Left ventricle myocardium inferior (tissue), 1 donor: ENCODE results near the gene GPR32. TPM values are rescaled to one million over a fixed set of nuclear protein-coding genes. Genes with fewer than 3 reads are reported as not detected.
"Not testable (repeated sequence)": the region's sequence is repeated elsewhere in the genome, so short reads cannot be mapped to it uniquely, and the experiment has no call there.

Experiments used
- DNase-seq: peaks from one replicate; pipeline ENCODE4 v3.0.0-alpha.2; 2020
- H3K27ac ChIP-seq: fragments of 200-600 bp; replicated peaks from 2 replicates; pipeline ENCODE4 v1.8.0; 2021
- H3K27me3 ChIP-seq: fragments of 200-600 bp; 2 replicates; pipeline ENCODE4 v1.8.0; 2021; ENCODE audit warnings: low read depth
- H3K36me3 ChIP-seq: fragments of 200-600 bp; 2 replicates; pipeline ENCODE4 v1.8.0; 2021
- H3K4me1 ChIP-seq: fragments of 200-600 bp; 2 replicates; pipeline ENCODE4 v1.8.0; 2021
- H3K4me3 ChIP-seq: fragments of 200-600 bp; 2 replicates; pipeline ENCODE4 v1.8.0; 2021; ENCODE audit warnings: mild to moderate bottlenecking, moderate library complexity
- H3K9me3 ChIP-seq: fragments of 200-600 bp; replicated peaks from 2 replicates; pipeline ENCODE4 v1.8.0; 2021
- CTCF ChIP-seq: fragments of 200-600 bp; IDR thresholded peaks from 2 replicates; pipeline ENCODE4 v1.8.0; 2021; ENCODE audit warnings: antibody characterized with exemption, mild to moderate bottlenecking, borderline replicate concordance
- intact Hi-C: fragments of 100-400 bp; cut with micrococcal nuclease; formaldehyde crosslinking; loops from one replicate; pipeline ENCODE4 v1.11.0; 2022
- total RNA-seq: library from RNA; stranded (reverse); fragmentation: NEBNext Ultra II Directional; extraction: Animal tissue kit (Norgen Biotek cat#: 25700); gene quantifications from one replicate; pipeline ENCODE4 v1.2.1, GENCODE V29; 2021
- donor health status: DM: no; HTN: yes; CAD: no; lungs with severe emphysema.

Gene GPR32
- total RNA-seq, 1 donor from 2014 or later, result not detected

- Histone ChIP-seq H3K4me3 (no peak overlapping the region), H3K27ac (no peak overlapping the region), H3K36me3 (no peaks in the 10 kb centered on the region), H3K4me1 (peaks cover 11% of the 10 kb centered on the region), H3K27me3 (peaks cover 25% of the 10 kb centered on the region), H3K9me3 (no peaks in the 10 kb centered on the region)
- TF ChIP-seq CTCF, result no peak
- intact Hi-C loops, result no loop called here
- DNase-seq, result no peak
Observed at GRCh38 chr19:50808856-50809255, 38.6 kb downstream of the GPR32 start.

DNA sequence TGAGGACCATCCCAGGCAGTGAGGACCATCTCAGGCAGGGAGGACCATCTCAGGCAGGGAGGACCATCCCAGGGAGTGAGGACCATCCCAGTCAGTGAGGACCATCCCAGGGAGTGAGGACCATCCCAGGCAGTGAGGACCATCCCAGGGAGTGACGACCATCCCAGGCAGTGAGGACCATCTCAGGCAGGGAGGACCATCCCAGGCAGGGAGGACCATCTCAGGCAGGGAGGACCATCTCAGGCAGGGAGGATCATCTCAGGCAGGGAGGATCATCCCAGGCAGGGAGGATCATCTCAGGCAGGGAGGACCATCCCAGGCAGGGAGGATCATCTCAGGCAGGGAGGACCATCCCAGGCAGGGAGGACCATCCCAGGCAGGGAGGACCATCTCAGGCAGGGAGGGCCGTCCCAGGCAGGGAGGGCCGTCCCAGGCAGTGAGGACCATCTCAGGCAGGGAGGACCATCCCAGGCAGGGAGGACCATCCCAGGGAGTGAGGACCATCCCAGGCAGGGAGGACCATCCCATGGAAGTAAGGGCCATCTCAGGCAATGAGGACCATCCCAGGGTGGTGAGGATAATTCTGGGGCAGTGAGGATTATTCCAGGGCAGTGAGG, 41.5 kb downstream of the GPR32 start:
- H3K9me3 ChIP-seq, H3K27ac ChIP-seq, H3K4me1 ChIP-seq, H3K4me3 ChIP-seq, H3K36me3 ChIP-seq, DNase-seq, intact Hi-C loops: not testable (repeated sequence)
- H3K27me3 ChIP-seq, result peaks cover 54% of the 10 kb centered on the region

- DNase-seq, result no peak
- intact Hi-C loops, result no loop called here
- Histone ChIP-seq H3K36me3 (no peaks in the 10 kb centered on the region), H3K4me3 (no peak overlapping the region), H3K27me3 (peaks cover 61% of the 10 kb centered on the region), H3K9me3 (no peaks in the 10 kb centered on the region), H3K27ac (no peak overlapping the region), H3K4me1 (no peaks in the 10 kb centered on the region)
- no peak for TF ChIP-seq CTCF
Observed at GRCh38 chr19:50812474-50812873, 42.2 kb downstream of the GPR32 start.

DNA sequence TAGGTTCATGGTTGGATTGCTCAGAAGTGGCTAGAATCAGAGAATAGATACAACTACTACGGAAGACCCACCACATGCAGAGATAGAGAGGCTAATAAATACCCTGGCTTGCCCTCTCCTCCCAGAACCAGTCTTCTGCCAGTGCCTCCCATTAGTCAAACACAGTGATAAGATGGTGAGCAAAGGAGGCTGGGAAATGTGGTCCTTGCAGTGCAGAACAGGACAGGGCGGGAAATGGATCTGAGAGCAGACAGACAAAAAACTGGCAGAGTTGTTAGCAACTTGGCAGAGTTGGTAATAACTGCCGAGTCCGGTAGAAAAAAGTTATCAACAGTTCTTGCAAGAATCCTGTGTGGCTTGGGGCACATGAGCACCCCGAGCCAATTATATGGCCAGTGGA, 44.6 kb downstream of the GPR32 start:
- no peak overlapping the region for H3K4me3 ChIP-seq
- no peak for DNase-seq
- H3K27ac ChIP-seq, result no peak overlapping the region
- H3K9me3 ChIP-seq, result no peaks in the 10 kb centered on the region
- H3K36me3 ChIP-seq, result no peaks in the 10 kb centered on the region
- H3K4me1 ChIP-seq, result peaks cover 7% of the 10 kb centered on the region
- peaks cover 85% of the 10 kb centered on the region for H3K27me3 ChIP-seq
- no peak for TF ChIP-seq CTCF
- intact Hi-C loops, result no loop called here

DNA sequence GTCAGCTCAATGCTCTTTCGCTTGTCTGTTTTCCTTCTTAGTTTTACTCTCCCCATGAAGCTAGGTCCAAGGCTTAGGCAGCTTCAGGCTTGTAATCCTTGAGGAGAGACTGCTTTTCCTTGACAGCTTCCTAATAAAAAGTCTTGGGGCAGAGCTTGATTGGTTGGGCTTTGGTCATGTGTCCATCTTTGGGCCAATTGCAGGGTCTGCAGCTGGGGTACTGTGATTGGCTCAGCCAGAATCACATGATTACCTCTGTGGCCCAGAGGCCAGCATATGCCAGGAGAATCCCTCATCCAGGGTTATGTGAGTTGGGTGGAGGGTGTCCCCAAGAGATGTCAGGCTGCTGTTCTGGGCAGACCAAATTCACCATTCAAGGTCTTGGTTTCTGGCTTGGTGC, 45.2 kb downstream of the GPR32 start:
- Histone ChIP-seq H3K9me3 (no peaks in the 10 kb centered on the region), H3K27ac (no peak overlapping the region), H3K4me1 (peaks cover 12% of the 10 kb centered on the region), H3K27me3 (peaks cover 91% of the 10 kb centered on the region), H3K36me3 (no peaks in the 10 kb centered on the region), H3K4me3 (no peak overlapping the region)
- DNase-seq, result no peak
- no peak for TF ChIP-seq CTCF
- intact Hi-C loops, result no loop called here

GRCh38 chr19:50817941-50818858, 47.9 kb downstream of the GPR32 start:
- H3K4me1 ChIP-seq, result peaks cover 19% of the 10 kb centered on the region
- peak; percentile 37 for DNase-seq
- TF ChIP-seq CTCF, result no peak
- no peaks in the 10 kb centered on the region for H3K9me3 ChIP-seq
- H3K4me3 ChIP-seq, result peak overlapping the region; percentile 51
- H3K27me3 ChIP-seq, result peaks cover 99% of the 10 kb centered on the region
- no peaks in the 10 kb centered on the region for H3K36me3 ChIP-seq
- intact Hi-C loops, result no loop called here
- no peak overlapping the region for H3K27ac ChIP-seq
